HG03108 (cell line): Measurements from ENCODE around the gene DCBLD1.

Source experiments
- ATAC-seq: cut with Tn5 transposase; IDR thresholded peaks from one replicate; pipeline ENCODE4 v1.9.1; 2021; ENCODE audit warnings: moderate library complexity; ENCODE audit not compliant: unreplicated experiment

The DCBLD1 gene

DNA sequence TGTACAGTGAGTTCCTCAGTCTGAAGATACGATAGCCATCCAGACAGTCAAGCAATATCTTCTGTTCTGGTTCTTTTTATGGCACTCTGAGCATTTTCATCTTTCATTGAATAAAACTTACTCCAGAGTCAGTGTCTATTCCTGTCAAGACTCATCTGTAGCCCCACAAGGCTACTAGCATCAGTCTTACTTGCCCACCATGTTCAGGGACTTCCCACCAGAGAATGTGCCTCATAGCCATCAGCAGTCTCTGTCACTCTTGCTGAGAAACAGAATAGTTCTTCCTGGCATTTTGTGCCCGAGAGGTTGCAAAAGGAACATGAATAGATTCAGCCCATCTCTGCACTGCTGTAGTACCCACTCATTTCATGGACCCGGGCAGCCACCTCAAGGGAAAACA, 12.7 kb upstream of the DCBLD1 start:
- ATAC-seq = no peak

DNA sequence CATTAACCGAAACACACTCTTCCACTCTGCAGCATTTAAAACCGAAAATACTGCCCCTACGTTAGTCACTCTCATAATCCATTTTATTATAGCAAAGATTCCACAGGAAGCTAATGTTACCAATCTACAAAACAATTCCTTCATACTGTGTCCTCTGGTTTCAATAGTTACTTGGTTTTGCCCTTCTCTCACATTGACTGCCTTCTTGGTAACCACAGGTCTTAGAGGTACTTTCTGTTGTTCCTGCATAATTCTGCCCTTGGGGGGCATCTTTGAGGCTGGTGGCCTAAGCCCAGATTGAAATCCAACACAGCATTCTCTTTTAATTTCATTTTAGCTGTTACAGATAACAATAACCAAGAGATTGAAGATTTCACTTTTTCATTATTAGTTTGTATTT, 9.8 kb upstream of the DCBLD1 start:
- no peak for ATAC-seq

DNA sequence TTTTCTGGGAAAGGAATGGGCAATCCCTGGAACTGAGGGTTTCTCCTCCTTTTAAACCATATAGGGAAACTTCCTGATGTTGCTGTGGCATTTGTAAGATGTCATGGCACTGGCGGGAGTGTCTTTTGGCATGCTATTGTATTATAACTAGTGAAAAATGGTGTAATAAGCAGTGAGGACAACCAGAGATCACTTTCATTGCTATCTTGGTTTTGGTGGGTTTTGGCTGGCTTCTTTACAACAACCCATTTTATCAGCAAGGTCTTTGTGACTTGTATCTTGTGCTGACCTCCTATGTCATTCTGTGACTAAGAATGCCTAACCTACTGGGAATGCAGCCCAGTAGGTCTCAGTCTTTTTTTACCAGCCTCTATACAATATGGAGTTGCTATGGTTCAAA, 9.1 kb upstream of the DCBLD1 start:
- ATAC-seq = no peak

DNA sequence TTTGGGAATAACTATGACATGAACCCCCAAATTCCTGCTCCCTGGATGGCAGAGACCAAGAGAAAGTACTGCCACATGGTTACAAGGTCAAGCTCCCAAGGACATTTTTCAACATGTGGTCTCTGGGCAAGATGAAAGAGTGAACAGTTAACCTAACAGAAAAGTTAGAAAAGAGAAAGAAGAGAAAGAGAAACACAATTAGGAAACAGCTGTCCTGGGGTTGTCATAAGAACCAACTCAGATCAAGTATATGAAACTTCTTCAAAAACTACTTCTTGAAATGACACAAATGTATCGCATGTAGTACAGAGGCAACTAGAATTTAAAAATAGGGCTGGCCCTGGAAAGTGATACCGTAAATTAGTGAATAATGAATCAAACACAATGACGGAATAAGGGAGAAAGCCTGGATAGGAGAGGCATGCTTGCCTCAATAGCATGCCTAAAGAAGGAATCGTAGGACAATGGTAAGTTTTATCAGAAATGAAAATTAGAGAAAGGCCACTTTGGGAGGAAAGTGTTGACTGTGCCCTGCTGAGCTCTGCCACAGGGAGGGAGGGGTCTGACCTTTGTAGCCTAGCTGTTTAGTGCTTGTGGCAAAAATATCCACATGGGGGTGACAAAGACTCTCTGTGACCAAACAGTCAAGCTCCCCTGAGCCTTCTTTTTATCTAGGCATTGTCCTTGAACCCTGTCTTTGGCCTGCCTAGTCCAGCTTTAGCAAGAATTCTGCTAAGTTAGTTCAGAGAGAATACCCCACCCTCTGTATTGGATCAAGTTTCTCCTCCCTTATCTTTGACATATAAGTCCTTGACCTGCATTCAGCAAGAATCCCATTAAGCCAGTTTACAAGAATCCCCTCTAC, 4.3 kb upstream of the DCBLD1 start:
- no peak for ATAC-seq

DNA sequence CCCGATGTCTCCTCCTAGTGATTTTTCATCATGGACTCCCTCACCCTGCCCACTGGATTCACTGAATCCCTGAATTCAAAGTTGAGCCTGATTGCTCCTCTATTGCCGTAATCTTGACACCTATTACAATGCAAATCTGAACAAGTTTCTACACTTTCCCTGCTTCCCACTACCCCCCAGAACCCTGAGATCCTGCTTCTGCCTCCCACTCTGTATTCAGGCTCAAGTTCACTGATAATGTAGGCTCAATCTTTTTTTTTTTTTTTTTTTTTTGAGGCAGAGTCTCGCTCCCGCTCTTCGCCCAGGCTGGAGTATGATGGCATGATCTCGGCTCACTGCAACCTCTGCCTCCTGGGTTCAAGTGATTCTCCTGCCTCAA, 3.6 kb upstream of the DCBLD1 start:
- ATAC-seq = no peak

DNA sequence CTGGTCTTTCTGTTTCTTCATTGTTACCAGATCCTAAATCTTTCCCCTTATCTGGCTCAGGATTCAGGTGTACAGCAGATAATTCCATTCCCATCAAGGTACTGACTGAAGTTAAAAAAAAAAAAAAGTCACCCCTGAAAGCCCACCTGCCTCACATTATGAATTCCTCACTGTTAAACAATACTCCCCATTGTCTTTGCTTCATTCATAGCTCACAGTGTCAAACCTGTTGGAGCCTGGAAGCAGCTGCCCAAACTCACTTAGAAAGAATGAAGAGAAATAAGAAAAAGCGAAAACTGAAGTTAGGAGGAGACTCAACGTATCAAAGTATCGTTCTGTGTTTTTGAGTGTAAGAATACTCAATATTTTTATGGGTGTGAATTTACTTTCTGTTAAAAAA, 1.8 kb upstream of the DCBLD1 start:
- no peak for ATAC-seq

DNA sequence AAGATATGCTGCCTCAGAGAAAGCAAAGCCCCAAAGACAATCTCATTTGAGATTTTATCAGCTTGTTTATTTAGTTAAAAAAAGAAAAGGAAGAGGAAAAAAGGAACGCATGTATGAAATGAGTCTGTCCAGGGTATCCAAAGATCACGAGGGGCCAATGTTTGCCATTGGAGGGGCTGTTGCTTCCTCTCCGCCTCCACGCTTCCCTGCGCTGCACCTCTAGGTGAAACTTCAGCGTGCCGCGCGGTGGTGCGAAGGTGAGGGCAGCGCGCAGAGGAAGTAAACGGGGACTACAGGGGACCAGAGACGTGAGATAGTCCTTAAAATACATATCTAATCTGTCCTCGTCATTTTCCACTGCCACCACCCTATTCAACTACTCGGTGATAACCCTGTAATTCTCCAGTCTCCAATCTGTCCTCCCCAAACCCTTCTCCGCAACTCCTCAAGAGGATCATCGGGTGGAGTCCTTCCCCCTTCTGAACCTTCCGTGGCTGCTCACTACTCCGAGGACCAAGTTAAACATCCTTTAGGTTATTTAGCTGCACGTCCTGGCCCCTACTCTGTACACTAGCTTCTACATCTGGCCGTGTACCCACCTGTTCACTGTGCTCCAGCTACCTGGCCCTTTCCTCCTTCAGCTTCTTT, 1.1 kb upstream of the DCBLD1 start:
- ATAC-seq = no peak

DNA sequence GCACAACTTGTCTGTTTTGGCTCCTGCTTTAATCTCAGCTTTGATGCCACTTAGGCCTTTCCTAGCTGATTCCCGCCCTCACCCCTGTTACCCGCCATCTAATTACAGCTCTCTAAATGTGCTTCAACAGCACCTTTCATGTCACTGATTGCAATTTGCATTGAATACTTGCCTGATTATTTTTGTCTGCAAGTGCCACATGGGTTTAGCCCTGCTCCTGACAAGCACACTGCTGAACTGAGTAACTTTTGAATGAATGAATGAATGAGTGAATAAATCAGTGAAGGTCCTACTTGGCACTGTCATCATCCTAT, 591 bp upstream of the DCBLD1 start:
- ATAC-seq = no peak

DNA sequence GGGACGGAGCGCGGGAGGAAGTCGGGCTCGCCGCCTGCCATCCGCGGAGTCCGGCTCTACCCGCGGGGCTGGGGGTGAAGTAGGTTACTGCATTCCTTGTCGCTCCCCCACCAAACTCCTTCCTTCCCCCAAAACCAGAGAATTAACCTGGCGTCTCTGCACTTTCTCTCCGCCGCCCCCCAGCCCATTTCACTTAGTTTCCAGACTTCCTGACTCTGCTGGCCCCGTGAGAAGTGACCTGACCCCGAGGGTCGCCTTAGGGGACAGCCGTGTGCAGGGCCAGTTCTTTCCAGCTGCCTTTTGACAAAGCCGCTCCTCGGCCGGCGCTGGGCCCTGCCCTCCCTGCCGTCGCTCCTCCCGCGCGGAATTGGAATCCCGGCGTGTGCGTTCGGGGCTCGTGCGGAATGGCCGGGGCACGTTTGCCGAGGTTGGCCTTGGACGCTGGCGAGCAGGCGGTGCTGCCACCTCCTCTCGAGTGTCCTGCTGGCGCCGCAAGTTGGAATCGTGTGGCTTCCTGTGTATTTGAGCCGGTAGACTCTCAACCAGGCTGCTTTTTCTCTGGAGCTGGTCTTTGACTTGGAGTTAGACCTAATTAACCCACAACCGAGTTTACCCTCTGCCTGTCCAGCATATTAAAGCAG, 650 bp downstream of the DCBLD1 start:
- no peak for ATAC-seq

DNA sequence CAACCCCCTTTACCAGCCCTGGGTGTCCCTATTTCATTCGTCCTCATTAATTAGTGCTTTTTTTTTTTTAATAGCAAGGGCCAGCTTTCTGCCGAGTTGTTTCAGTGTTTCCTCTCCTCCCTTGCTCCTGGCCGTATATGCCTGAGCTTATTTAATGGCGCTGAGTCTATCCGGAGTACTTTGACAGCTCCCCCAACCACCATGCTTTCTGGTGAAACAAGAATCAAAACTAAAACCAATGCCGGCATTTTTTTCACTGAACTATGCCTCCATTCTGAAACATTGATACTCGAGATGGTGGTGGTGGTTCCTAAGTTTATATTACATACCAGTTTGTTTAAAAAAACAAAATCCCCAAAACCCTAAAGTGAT, 1.2 kb downstream of the DCBLD1 start:
- ATAC-seq = no peak

DNA sequence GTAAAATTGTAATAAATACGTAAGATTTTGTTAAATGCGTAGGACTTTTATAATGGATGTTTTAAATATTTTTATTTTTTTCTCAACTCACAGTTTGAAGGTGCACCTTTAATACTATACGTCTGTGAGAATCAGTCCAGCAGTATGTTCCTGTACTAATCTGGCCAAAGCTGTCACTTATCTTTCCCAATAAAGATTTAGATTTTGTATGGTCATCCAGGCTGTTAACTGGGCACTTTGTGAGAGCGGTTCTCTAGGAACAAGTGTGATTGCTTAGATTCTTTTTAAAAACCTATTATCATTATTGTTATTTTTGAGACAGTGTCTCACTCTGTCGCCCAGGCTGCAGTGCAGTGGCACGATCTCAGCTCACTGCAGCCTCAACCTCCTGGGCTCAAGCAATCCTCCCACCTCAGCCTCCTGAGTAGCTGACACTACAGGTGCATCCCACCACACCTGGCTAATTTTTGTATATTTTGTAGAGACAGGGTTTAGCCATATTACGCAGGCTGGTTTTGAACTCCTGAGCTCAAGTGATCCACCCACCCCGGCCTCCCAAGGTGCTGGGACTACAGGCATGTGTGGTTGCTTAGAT, 1.7 kb downstream of the DCBLD1 start:
- no peak for ATAC-seq

DNA sequence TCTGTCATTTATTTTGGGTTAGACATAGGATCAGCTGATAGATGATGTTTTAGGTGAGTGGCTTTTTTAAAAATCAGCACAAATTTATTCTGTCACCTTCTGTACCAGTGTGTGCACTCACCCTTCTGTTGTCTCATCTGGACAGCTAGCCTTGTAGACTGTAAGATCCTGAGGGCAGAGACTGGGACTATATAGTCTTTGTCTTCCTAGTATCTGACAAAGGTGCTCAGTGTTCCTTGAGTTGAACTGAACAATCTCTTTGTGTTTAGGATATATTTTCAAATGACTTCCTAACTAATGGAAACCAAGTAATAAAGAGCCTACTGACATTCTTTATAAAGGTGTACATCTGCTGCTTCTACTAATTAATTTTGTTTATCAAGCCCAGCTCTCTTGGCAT, 3.0 kb downstream of the DCBLD1 start:
- no peak for ATAC-seq

DNA sequence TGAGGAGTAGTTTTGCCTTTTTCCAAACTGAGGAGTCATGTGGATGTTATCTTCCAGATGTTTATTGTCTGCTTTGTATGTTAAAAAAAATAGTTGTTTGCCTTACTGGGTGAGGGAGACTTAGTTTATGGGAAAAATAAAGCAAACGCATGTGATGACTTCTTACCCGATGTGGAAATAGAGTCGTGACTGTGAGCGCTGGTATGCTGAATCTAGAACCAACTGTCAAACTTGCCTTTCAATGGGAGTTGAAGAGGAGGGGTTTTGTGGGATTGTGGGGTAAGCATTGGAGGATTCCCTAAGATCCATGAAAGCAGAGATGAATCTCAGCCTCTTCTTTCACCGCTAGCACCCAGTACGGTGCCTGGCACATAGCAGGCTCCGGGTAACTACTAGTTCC, 5.3 kb downstream of the DCBLD1 start:
- ATAC-seq = no peak

DNA sequence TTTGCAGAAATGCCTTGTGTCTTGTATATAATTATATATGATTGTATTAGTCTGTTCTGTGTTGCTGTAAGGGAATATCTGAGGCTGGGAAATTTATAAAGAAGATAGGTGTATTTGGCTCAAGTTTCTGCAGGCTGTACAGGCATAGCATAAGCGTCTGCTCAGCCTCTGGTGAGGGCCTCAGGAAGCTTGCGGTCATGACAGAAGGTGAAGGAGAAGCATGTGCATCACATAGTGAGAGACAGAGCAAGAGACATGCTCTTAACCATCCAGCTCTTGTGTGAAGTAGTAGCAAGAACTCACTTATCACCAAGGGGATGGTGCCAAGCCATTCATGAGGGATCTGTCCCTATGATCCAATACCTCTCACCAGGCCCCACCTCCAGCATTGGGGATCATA, 6.5 kb downstream of the DCBLD1 start:
- ATAC-seq = no peak

DNA sequence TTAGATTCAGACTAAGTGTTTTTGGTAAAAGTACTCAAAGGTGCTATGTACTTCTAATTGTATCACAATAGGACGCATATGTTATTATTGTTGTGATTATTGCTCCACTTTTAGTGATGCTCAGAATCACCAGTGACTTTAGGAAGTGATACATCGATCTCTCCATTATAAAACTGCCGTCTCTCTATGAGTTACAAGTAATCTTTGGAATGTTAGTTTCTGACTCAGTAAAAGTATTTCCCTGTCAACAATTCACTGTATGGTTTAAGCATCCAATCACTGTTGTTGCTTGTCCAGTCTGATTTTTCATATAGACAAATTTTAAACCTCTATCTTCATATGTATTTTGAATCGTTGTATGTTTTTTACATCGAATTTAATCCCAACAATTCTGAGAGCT, 9.4 kb downstream of the DCBLD1 start:
- ATAC-seq = no peak

DNA sequence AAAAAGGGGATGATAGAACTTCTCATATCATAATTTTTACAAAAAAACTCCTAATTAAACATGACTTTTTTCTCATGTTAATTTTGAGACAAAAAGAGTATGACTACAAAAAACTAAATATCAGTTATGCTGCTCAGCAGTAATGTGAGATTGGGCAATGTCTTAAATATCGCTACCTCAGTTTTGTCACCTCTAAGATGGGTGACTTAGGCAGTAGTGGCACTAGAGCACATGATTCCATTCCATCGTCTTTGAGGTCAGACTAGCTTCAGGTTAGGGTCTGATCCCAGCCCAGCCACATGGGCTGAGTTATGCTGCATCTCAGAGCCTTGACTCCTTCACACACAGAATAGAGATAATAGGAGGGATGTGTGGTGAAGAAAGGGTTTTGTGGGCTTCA, 11.0 kb downstream of the DCBLD1 start:
- no peak for ATAC-seq

DNA sequence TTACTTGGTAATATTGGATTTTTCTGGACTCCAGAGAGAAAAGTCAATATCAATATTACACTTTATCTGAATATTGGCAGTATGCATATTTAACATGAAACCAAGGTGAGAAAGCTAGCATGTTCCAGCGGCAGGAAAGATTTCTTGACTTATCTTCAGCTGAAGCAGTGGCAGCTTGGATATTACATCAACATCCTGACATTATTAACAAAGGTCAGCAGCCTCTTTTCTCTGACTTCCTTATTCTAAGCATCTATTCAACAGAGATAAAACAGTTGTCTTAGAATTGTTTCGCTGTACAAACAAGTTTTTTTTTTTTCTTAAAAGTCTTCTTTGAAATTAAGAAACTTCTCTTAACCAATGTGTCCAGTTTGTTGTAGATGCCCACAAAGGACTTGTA, 11.8 kb downstream of the DCBLD1 start:
- no peak for ATAC-seq

DNA sequence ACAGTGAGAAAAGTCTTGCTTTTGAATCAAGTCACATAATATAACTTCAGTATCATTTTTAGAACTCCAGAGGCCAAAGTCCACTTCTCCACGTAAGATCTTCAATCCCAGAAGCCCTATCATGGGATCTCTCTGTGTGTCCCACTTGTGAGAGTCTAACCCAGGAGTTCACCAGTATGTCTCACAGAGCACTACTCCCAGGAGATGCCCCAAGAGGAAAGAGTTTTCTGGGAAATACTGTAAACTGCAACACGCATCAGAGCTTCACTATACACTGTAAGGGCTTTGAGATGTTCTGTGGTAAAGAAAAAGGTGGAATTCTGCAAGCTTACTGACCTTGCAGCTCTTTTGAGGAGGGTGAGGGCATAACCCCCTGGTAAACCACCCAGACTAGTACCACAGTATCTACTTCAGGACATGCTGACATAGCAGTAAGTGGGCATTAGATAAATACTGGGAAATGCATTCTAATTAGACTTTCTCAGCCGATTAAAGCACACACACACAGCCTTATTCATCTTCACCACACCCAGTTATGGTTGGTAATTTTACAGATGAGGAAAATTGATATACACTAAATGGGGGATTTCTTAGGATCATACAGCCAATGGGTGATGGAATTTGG, 12.3 kb downstream of the DCBLD1 start:
- no peak for ATAC-seq

DNA sequence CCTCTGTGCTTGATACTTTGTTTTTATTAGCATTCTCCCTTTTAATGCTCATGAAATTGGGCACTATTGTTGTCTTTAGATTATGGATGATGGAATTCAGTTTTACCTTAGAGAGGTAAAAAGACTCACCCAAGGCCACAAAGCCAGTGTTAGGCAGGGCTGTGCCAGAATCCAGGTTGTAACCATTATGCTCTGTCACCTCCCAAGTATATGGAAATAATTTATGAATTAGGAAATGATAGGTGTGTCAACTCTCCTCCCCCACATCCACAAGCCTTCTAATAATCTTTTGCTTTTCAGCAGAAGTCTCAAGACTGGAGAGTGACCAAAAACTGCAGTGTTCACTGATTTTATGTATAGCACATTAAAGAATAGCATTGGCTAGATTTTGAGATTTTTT, 13.0 kb downstream of the DCBLD1 start:
- ATAC-seq = no peak

DNA sequence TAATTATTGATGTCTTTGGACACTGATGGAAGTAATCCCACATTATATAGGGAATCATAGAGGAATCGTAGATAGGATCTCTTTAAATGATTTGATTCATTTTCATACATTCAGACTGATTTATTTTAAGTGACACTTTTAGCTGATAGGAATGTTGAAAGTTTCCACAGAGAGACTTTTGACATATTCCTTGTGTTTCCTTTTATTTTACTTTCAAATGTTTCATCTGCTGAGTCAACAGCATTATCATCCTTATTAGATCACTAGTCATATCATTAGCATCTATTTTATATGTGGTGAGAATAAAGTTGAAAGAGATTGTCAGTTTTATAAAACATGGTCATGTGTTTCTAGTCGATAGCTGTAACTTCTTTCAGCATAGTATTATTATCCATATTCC, 13.4 kb downstream of the DCBLD1 start:
- no peak for ATAC-seq

DNA sequence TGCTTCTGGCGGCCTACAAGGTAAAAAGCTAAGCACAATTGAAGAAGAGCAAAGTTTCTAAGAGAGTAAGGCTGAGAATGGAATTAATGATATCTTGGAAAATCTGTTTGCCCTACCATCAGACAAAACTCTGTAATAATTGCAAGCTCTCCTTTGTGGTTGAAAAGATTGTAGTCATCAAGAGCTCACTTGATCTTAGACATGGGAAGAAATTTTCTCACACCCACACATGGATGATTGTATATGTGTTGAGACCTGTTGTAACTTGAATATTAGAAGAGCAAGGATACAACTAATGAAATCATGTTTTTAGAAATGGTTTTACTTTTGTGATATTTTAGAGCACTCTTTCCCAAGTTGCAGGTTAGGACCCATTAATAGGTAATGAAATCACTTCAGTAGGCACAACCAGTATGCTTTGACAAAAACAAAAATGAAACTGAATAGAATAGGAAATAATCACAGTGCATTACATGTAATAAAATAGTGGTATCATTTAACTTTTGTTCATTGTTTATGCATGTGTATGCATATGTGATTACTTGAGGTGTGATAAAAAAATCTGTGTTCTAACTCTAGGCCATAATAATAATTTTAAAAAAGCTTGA, 14.0 kb downstream of the DCBLD1 start:
- no peak for ATAC-seq
